Measurements from ENCODE around the gene SLC39A8.

SLC39A8 gene

DNA sequence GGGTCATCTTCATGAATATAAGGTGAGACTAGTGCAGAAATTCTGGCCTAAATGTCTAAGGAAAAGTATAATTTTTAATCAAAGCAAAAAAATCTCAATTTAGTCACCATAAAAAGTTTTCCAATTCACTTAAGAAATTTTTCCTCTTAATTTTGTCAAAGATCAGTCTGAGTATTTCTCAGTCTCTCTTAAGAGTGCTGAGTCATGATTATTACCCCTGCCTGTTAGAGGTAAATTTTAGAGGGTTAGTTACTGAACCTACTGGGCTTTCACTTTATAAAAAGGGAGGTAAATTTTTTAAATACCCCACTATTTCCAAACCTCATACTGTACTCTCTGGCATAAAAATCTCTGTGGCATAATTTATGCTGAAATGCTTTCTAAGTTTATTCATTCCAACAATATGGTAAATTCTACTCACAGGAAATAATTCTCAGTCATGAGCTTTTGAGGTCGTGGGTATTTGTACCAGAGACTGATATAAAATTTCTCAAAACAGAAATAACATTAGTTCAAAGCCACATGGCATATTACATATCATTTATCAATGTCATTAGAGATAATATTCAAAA, 122.4 kb downstream of the SLC39A8 start:
- DNase-seq = no peak

DNA sequence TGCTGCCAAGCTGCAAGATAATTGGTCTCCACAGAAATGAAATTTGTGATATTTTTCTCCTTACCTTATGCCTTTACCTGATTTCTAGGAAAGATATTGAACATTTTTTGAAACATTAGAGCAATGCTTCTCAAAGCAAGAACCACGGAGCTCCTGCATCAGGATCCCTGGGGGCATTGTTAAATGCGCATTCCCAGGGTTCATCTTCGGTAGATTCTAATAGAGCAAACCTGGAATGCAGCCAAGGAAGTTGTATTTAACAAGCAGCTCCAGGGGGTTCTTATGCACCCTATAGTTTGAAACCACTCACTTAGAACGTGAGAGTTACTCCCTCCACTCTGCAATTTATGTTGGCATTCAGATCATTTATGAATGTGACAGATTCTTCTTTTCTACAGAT, 126.2 kb downstream of the SLC39A8 start:
- no peak for DNase-seq

DNA sequence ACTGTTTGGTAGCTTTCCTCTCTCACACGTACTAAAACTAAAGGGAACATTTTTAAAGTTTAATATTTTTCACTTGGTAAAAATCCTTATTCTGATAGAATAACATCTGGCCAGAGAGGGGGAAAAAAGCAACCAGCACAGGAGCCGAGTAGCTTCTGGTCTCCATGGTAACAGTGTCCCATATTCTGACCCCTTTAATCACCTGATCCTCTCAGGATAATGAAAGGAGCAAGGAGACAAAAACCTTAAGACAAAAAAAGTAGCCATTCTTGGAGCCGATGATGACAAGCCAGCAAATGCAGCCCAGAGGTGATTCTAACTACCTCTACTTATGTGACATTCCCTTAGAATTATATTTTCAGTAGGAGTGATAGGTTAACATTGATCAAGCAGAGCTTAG, 126.6 kb downstream of the SLC39A8 start:
- DNase-seq = no peak

DNA sequence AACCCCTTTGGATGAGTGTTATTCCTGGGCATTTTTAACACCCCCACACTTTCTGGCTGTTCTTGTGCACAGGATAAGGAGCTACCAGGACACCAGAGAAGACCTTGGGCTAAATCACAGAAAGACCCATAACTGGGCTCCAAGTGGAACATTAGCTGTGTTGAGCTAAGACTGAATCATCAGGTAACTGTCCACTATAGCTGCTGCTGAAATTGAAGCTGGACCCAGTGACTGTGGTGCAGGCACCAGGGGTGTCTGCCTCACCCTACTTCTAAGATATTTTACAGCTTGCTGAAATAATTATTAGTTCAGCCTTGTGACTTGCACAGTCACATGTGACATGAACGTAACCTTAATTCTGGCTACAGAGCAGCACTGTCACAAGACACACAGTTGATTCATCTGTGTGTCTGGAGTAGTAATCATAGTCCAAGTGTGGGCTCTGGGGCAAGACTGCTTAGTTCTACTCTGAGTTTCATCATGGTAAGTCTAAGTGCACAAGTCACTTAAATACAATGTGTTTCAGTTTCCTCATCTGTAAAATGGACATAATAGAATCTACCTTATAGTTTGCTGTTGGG, 127.4 kb downstream of the SLC39A8 start:
- no peak for DNase-seq

DNA sequence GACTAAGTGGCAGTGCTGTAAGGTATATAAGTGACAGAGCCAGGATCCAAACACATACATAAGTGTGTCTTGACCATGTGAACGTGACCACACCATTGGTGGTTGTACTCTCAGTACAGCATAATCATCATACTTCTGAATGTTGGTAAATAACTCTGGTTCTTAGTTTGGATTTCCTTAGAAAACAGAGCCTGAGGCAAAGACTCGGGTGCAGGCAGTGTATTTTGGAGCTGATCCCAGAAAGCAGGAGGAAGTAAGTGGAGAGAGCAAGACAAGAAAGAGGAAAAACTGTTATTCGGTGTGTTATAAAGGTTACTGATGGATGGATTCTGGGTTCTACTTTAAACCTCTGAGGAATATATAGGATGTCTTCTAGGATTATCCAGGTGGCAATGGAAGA, 127.9 kb downstream of the SLC39A8 start:
- DNase-seq = no peak

DNA sequence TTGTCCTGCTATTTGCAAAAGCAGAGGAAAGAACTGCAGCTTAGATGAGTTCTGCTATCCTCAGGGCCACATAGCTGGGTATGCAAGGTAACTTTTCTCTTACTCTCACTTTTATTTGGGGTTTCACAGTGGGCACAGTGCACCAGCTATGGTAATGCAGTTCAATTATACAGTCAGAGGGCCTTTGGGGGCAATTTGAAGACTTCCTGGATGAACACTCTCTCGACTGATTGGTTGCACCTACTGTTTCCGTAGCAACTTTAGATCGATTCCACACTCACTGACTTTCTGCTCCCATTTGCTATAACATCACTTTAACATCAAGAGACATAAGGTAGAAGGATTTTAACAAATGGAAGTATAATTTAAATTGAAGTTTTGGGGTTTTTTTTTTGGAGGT, 128.6 kb downstream of the SLC39A8 start:
- DNase-seq = no peak

DNA sequence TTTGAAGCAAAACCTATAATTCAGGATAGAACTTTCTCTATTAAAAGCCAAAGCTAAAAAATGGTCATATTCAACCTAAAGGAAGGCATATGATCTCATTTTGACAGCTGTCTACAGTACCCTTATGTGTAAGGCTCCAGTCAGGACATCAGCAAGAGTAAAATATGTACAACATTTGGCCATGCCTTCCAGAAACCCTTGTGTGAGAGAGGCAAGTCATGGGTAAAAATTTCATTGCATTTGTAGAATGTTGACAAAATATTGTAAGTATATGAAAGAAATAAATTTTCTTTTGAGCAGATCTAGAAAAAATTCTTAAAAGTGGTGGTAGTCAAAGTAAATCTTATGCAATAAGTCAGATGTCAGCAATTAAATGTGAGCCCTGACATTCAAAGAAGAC, 132.3 kb downstream of the SLC39A8 start:
- no peak for DNase-seq

Measured in NK-92 treated with Interleukin-12 subunit alpha and Interleukin-12 subunit beta, amount 100 ng/mL, for 24 hours (cell line).